Mesothelial cell of epicardium (in vitro differentiated cells): ENCODE results near the gene OR52E5. TPM values are rescaled to one million over a fixed set of nuclear protein-coding genes. Genes with fewer than 3 reads are reported as not detected.

Experiments used
- DNase-seq, 2 experiments: peaks; one replicate each; pipeline ENCODE4 v3.0.0; 2021; ENCODE audit warnings: low spot score in 2 of 2; ENCODE audit not compliant: unreplicated experiment in 2 of 2
- H3K27ac Mint-ChIP-seq: 2 replicates; pipeline ENCODE4 v1.8.0; 2021; ENCODE audit warnings: mixed read lengths
- H3K27me3 Mint-ChIP-seq: 2 replicates; pipeline ENCODE4 v1.8.0; 2021; ENCODE audit warnings: low read depth, mixed read lengths
- H3K36me3 Mint-ChIP-seq: 2 replicates; pipeline ENCODE4 v1.8.0; 2021; ENCODE audit warnings: mixed read lengths
- H3K4me1 Mint-ChIP-seq: 2 replicates; pipeline ENCODE4 v1.8.0; 2021; ENCODE audit warnings: mixed read lengths
- H3K4me3 Mint-ChIP-seq: 2 replicates; pipeline ENCODE4 v1.8.0; 2021; ENCODE audit warnings: mild to moderate bottlenecking, moderate library complexity, mixed read lengths
- H3K9me3 Mint-ChIP-seq: 2 replicates; pipeline ENCODE4 v1.8.0; 2021; ENCODE audit warnings: mixed read lengths
- CTCF ChIP-seq: fragments of 200-600 bp; sonication (generic); IDR thresholded peaks from one replicate; pipeline ENCODE4 v1.5.0; 2021; ENCODE audit warnings: antibody characterized with exemption; ENCODE audit not compliant: unreplicated experiment
- total RNA-seq: library from RNA; stranded (reverse); gene quantifications from 3 replicates; pipeline ENCODE4 v1.2.1, GENCODE V29; 2021

OR52E5 gene
- total RNA-seq, 1 donor from 2014 or later, result not detected

- no peak overlapping the region for H3K4me3 Mint-ChIP-seq
- no peaks in the 10 kb centered on the region for H3K4me1 Mint-ChIP-seq
- DNase-seq, result no peak
- no peak for TF ChIP-seq CTCF
- H3K27me3 Mint-ChIP-seq, result peaks cover 14% of the 10 kb centered on the region
- peaks cover 26% of the 10 kb centered on the region for H3K9me3 Mint-ChIP-seq
- no peak overlapping the region for H3K27ac Mint-ChIP-seq
- no peaks in the 10 kb centered on the region for H3K36me3 Mint-ChIP-seq
These were observed 47.7 kb downstream of the OR52E5 start for GRCh38 chr11:5940748-5941147.

- Mint-ChIP-seq H3K4me1 (no peaks in the 10 kb centered on the region), H3K27ac (no peak within 1 kb of the TSS), H3K4me3 (no peak within 1 kb of the TSS), H3K27me3 (peaks cover 16% of the 10 kb centered on the region), H3K36me3 (no peaks in the 10 kb centered on the region), H3K9me3 (peaks cover 16% of the 10 kb centered on the region)
- DNase-seq, result no peak
- TF ChIP-seq CTCF, result no peak
These were observed 48.9 kb downstream of the OR52E5 start, which contains the start of gene OR56A3 for GRCh38 chr11:5941951-5942350. TSS of gene OR56A3 (plus strand) at chr11:5942251. CDS start at chr11:5947347, 5,096 bp downstream.

Other genes starting within 250 kb of the OR52E5 start
- 67.0 to 74.0 TPM (median 68.5 TPM) in 3 replicates for gene TRIM5, start 208.1 kb upstream of the OR52E5 start, total RNA-seq
- gene TRIM22, start 203.4 kb upstream of the OR52E5 start, total RNA-seq, result 45.8 to 52.1 TPM (median 50.9 TPM) in 3 replicates
- gene OR56B1, start 156.8 kb upstream of the OR52E5 start, total RNA-seq, result 0.11 TPM in 1 of 3 replicates, not detected in the others
- 0.18 TPM in 1 of 3 replicates, not detected in the others for gene OR52N4, start 139.0 kb upstream of the OR52E5 start, total RNA-seq
- gene OR52N5, start 109.9 kb upstream of the OR52E5 start, total RNA-seq, result not detected in 3 replicates
- not detected in 3 replicates for gene OR52N1, start 101.9 kb upstream of the OR52E5 start, total RNA-seq
- not detected in 3 replicates for gene OR52N2, start 84.3 kb upstream of the OR52E5 start, total RNA-seq
- not detected in 3 replicates for gene OR52E6, start 51.3 kb upstream of the OR52E5 start, total RNA-seq
- not detected in 3 replicates for gene OR52E8, start 35.5 kb upstream of the OR52E5 start, total RNA-seq
- not detected in 3 replicates for gene OR52E4, start 12.6 kb upstream of the OR52E5 start, total RNA-seq
- not detected in 3 replicates for gene OR56A3, start 49.0 kb downstream of the OR52E5 start, total RNA-seq
- gene OR56A5, start 75.3 kb downstream of the OR52E5 start, total RNA-seq, result 0.31 TPM in 1 of 3 replicates, not detected in the others
- gene OR52L1, start 93.8 kb downstream of the OR52E5 start, total RNA-seq, result not detected in 3 replicates
- gene OR56A4, start 113.7 kb downstream of the OR52E5 start, total RNA-seq, result 0.09 to 0.11 TPM (median 0.11 TPM) in 3 replicates
- gene OR56A1, start 137.6 kb downstream of the OR52E5 start, total RNA-seq, result 0.09 to 0.20 TPM (median 0.13 TPM) in 3 replicates
- gene OR56B4, start 214.5 kb downstream of the OR52E5 start, total RNA-seq, result not detected in 3 replicates